ENCODE results near the gene EDDM3A.
"Not testable (repeated sequence)": the region's sequence is repeated elsewhere in the genome, so short reads cannot be mapped to it uniquely, and the experiment has no call there.

The EDDM3A gene

GRCh38 chr14:20754308-20754707 lies 8.6 kb downstream of the EDDM3A start:
- peaks cover 11% of the 10 kb centered on the region; the same call in 1 of the 2 replicates for H3K9me3 ChIP-seq (ENCODE audit: insufficient read depth, low read depth, low read length)
- H3K36me3 ChIP-seq (ENCODE audit: insufficient read depth, low read length) = no peaks in the 10 kb centered on the region
- no peak for TF ChIP-seq CTCF (conservative IDR thresholded peaks at IDR 0.05; ENCODE audit: low read length)
- no peak for TF ChIP-seq EZH2phosphoT487 (IDR thresholded peaks at IDR 0.05; ENCODE audit: borderline replicate concordance)
- no peaks in the 10 kb centered on the region for H3F3A ChIP-seq (ENCODE audit: low read depth)
- H3K79me2 ChIP-seq (ENCODE audit: insufficient read depth, low read length) = no peaks in the 10 kb centered on the region
- no peaks in the 10 kb centered on the region for H3K9me2 ChIP-seq (replicated peaks; ENCODE audit: low read depth, low read length)
- H4K20me1 ChIP-seq (ENCODE audit: insufficient read depth, low read length, poor library complexity, severe bottlenecking) = no peaks in the 10 kb centered on the region
- H2AFZ ChIP-seq (ENCODE audit: low read length) = no peak overlapping the region
- no peaks in the 10 kb centered on the region for H3K4me1 ChIP-seq (ENCODE audit: insufficient read depth, low read length, poor library complexity, severe bottlenecking)
- H3K9ac ChIP-seq (ENCODE audit: low read depth, low read length, poor library complexity, severe bottlenecking) = no peak overlapping the region
- H3K4me2 ChIP-seq (ENCODE audit: low read depth, low read length, poor library complexity, severe bottlenecking) = no peak overlapping the region
- H3K27me3 ChIP-seq (ENCODE audit: insufficient read depth, low read length, poor library complexity, severe bottlenecking) = peaks cover 5% of the 10 kb centered on the region
- no peak overlapping the region for H3K4me3 ChIP-seq (ENCODE audit: low read length, poor library complexity, severe bottlenecking)

GRCh38 chr14:20755037-20755436 lies 9.3 kb downstream of the EDDM3A start:
- H3K4me3 ChIP-seq (ENCODE audit: low read length, poor library complexity, severe bottlenecking) = no peak overlapping the region
- no peak overlapping the region for H3K9ac ChIP-seq (ENCODE audit: low read depth, low read length, poor library complexity, severe bottlenecking)
- H3K4me1 ChIP-seq (ENCODE audit: insufficient read depth, low read length, poor library complexity, severe bottlenecking) = no peaks in the 10 kb centered on the region
- no peaks in the 10 kb centered on the region for H3F3A ChIP-seq (ENCODE audit: low read depth)
- H3K9me3 ChIP-seq (ENCODE audit: insufficient read depth, low read depth, low read length) = peaks cover 11% of the 10 kb centered on the region; the same call in 1 of the 2 replicates
- no peak overlapping the region for H3K4me2 ChIP-seq (ENCODE audit: low read depth, low read length, poor library complexity, severe bottlenecking)
- H2AFZ ChIP-seq (ENCODE audit: low read length) = no peak overlapping the region
- no peaks in the 10 kb centered on the region for H4K20me1 ChIP-seq (ENCODE audit: insufficient read depth, low read length, poor library complexity, severe bottlenecking)
- H3K79me2 ChIP-seq (ENCODE audit: insufficient read depth, low read length) = no peaks in the 10 kb centered on the region
- H3K27me3 ChIP-seq (ENCODE audit: insufficient read depth, low read length, poor library complexity, severe bottlenecking) = no peaks in the 10 kb centered on the region
- no peaks in the 10 kb centered on the region for H3K9me2 ChIP-seq (replicated peaks; ENCODE audit: low read depth, low read length)
- no peaks in the 10 kb centered on the region for H3K36me3 ChIP-seq (ENCODE audit: insufficient read depth, low read length)
- no peak for TF ChIP-seq CTCF (conservative IDR thresholded peaks at IDR 0.05; ENCODE audit: low read length)

GRCh38 chr14:20757965-20758364 lies 12.3 kb downstream of the EDDM3A start:
- no peaks in the 10 kb centered on the region for H3K79me2 ChIP-seq (ENCODE audit: insufficient read depth, low read length)
- H3K9me3 ChIP-seq (ENCODE audit: insufficient read depth, low read depth, low read length) = no peaks in the 10 kb centered on the region
- no peak overlapping the region for H3K4me2 ChIP-seq (ENCODE audit: low read depth, low read length, poor library complexity, severe bottlenecking)
- H3F3A ChIP-seq (ENCODE audit: low read depth) = no peaks in the 10 kb centered on the region
- TF ChIP-seq CTCF (conservative IDR thresholded peaks at IDR 0.05; ENCODE audit: low read length) (peak; percentile 78), EZH2phosphoT487 (IDR thresholded peaks at IDR 0.05; ENCODE audit: borderline replicate concordance) (no peak)
- H3K36me3 ChIP-seq (ENCODE audit: insufficient read depth, low read length) = no peaks in the 10 kb centered on the region
- no peaks in the 10 kb centered on the region for H3K4me1 ChIP-seq (ENCODE audit: insufficient read depth, low read length, poor library complexity, severe bottlenecking)
- no peaks in the 10 kb centered on the region for H3K9me2 ChIP-seq (replicated peaks; ENCODE audit: low read depth, low read length)
- H3K9ac ChIP-seq (ENCODE audit: low read depth, low read length, poor library complexity, severe bottlenecking) = no peak overlapping the region
- H3K27me3 ChIP-seq (ENCODE audit: insufficient read depth, low read length, poor library complexity, severe bottlenecking) = no peaks in the 10 kb centered on the region
- H2AFZ ChIP-seq (ENCODE audit: low read length) = no peak overlapping the region
- no peaks in the 10 kb centered on the region for H4K20me1 ChIP-seq (ENCODE audit: insufficient read depth, low read length, poor library complexity, severe bottlenecking)
- no peak overlapping the region for H3K4me3 ChIP-seq (ENCODE audit: low read length, poor library complexity, severe bottlenecking)

- H3K9me3 ChIP-seq (ENCODE audit: insufficient read depth, low read depth, low read length); H3K79me2 ChIP-seq (ENCODE audit: insufficient read depth, low read length); H4K20me1 ChIP-seq (ENCODE audit: insufficient read depth, low read length, poor library complexity, severe bottlenecking); H3K4me1 ChIP-seq (ENCODE audit: insufficient read depth, low read length, poor library complexity, severe bottlenecking); H3K4me3 ChIP-seq (ENCODE audit: low read length, poor library complexity, severe bottlenecking); H3K36me3 ChIP-seq (ENCODE audit: insufficient read depth, low read length); H3K4me2 ChIP-seq (ENCODE audit: low read depth, low read length, poor library complexity, severe bottlenecking); H3K9me2 ChIP-seq (replicated peaks; ENCODE audit: low read depth, low read length); H3K27me3 ChIP-seq (ENCODE audit: insufficient read depth, low read length, poor library complexity, severe bottlenecking); H2AFZ ChIP-seq (ENCODE audit: low read length); H3F3A ChIP-seq (ENCODE audit: low read depth); H3K9ac ChIP-seq (ENCODE audit: low read depth, low read length, poor library complexity, severe bottlenecking): not testable (repeated sequence)
Measured at GRCh38 chr14:20759465-20759864, 13.8 kb downstream of the EDDM3A start.

Data from Loucy (cell line).